Central memory CD8-positive, alpha-beta T cell (primary cell): ENCODE results near the gene IFT172.
A peak's percentile ranks its signal among the peaks of the same experiment; 100 is the strongest.
"Not testable (repeated sequence)": the region's sequence is repeated elsewhere in the genome, so short reads cannot be mapped to it uniquely, and the experiment has no call there.

Experiments used
- ATAC-seq: fragments of 150-1000 bp; cut with Tn5 transposase; replicated peaks from 2 replicates; pipeline ENCODE4 v1.10.0; 2022; ENCODE audit warnings: mild to moderate bottlenecking, moderate FRiP score, moderate number of reproducible peaks; ENCODE audit not compliant: poor library complexity, severe bottlenecking; ENCODE audit errors: extremely low read depth
- DNase-seq, 2 donors: peaks; one replicate each; pipeline ENCODE4 v3.0.0; 2021; ENCODE audit warnings: low spot score in 2 of 2
- H3K27ac Mint-ChIP-seq: one replicate; pipeline ENCODE4 v1.8.0; 2022; ENCODE audit warnings: low read depth, mild to moderate bottlenecking, moderate library complexity, mixed read lengths
- H3K27me3 Mint-ChIP-seq: one replicate; pipeline ENCODE4 v1.8.0; 2022; ENCODE audit warnings: mixed read lengths
- H3K36me3 Mint-ChIP-seq: one replicate; pipeline ENCODE4 v1.8.0; 2022; ENCODE audit warnings: mild to moderate bottlenecking, moderate library complexity, mixed read lengths; ENCODE audit not compliant: insufficient read depth
- H3K4me1 Mint-ChIP-seq: one replicate; pipeline ENCODE4 v1.8.0; 2022; ENCODE audit warnings: mixed read lengths
- H3K4me3 Mint-ChIP-seq: one replicate; pipeline ENCODE4 v1.8.0; 2022; ENCODE audit warnings: mild to moderate bottlenecking, moderate library complexity, mixed read lengths
- H3K9me3 Mint-ChIP-seq: one replicate; pipeline ENCODE4 v1.8.0; 2022; ENCODE audit warnings: mixed read lengths

IFT172 gene

DNA sequence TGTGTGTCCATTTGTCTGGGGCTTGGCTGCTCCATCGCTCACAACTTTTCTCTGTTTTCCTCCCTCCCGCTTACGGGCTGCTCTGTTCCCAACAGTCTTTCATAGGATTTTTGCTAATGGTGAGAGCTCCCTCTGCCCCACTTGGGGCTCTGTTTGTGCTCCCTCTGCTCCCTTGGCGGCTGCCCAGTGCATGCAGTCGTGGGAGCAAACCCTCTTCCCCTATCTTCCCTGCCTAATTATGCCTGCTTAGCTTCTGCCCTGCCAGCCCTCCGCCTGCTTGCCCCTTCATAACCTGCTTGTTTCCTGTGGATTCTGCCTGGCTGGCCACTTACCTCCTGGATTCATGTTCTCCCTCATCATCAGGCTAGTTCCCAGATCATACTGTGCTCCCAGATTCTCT, 53.9 kb downstream of the IFT172 start:
- Mint-ChIP-seq H3K27ac (peak overlapping the region; percentile 54), H3K27me3 (no peaks in the 10 kb centered on the region), H3K36me3 (peaks cover 77% of the 10 kb centered on the region), H3K4me1 (peaks cover 21% of the 10 kb centered on the region), H3K9me3 (no peaks in the 10 kb centered on the region), H3K4me3 (no peak overlapping the region)
- ATAC-seq (no peak), DNase-seq (no peak)

GRCh38 chr2:27431395-27431794, 58.1 kb downstream of the IFT172 start:
- DNase-seq, result no peak
- no peaks in the 10 kb centered on the region for H3K27me3 Mint-ChIP-seq

GRCh38 chr2:27428978-27429541, 60.5 kb downstream of the IFT172 start:
- H3K27ac Mint-ChIP-seq, result peak overlapping the region; percentile 96
- peak in 1 of 2 donors; percentile 31 for DNase-seq
- ATAC-seq, result peak; percentile 64
- no peaks in the 10 kb centered on the region for H3K27me3 Mint-ChIP-seq
- no peaks in the 10 kb centered on the region for H3K9me3 Mint-ChIP-seq
- peaks cover 42% of the 10 kb centered on the region for H3K4me1 Mint-ChIP-seq
- H3K4me3 Mint-ChIP-seq, result peak overlapping the region; percentile 95
- peaks cover 22% of the 10 kb centered on the region for H3K36me3 Mint-ChIP-seq

More at GRCh38 chr2:27431395-27431794, 58.1 kb downstream of the IFT172 start:
- Mint-ChIP-seq H3K4me3 (peak overlapping the region; percentile 59), H3K36me3 (peaks cover 44% of the 10 kb centered on the region), H3K9me3 (no peaks in the 10 kb centered on the region), H3K27ac (peak overlapping the region; percentile 96), H3K4me1 (peaks cover 47% of the 10 kb centered on the region)
- no peak for ATAC-seq

- Mint-ChIP-seq H3K4me3 (peak within 1 kb of the TSS; percentile 95), H3K27ac (peak within 1 kb of the TSS; percentile 96), H3K36me3 (peaks cover 15% of the 10 kb centered on the region), H3K27me3 (no peaks in the 10 kb centered on the region), H3K9me3 (no peaks in the 10 kb centered on the region), H3K4me1 (peaks cover 38% of the 10 kb centered on the region)
- DNase-seq, result peak; percentile 78 to 79
- ATAC-seq, result peak; percentile 93
Observed at GRCh38 chr2:27428213-27428977, 61.1 kb downstream of the IFT172 start, which contains the start of gene NRBP1. NRBP1 (plus strand) TSS chr2:27428631; CDS start chr2:27433274, 4,643 bp downstream.

DNA sequence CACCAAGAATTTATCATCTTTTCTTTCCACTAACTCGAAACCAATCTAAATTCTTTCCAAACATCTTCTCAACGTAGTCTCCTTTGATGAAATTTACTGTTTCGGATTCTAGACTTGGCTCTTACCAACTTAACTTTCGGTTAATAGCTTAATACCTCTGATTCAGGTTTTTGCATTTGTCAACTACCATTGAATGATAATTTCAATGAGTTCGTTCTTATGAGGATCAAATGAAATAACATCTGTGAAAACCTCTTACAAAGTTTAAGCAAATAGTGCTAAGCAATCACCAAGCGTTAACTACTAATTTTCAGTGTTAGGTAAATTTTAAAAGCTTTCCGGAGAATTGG, 61.7 kb downstream of the IFT172 start:
- no peaks in the 10 kb centered on the region for H3K27me3 Mint-ChIP-seq
- H3K4me1 Mint-ChIP-seq, result peaks cover 34% of the 10 kb centered on the region
- peak overlapping the region; percentile 96 for H3K27ac Mint-ChIP-seq
- peak overlapping the region; percentile 95 for H3K4me3 Mint-ChIP-seq
- ATAC-seq (no peak), DNase-seq (no peak)
- peaks cover 12% of the 10 kb centered on the region for H3K36me3 Mint-ChIP-seq
- no peaks in the 10 kb centered on the region for H3K9me3 Mint-ChIP-seq

DNA sequence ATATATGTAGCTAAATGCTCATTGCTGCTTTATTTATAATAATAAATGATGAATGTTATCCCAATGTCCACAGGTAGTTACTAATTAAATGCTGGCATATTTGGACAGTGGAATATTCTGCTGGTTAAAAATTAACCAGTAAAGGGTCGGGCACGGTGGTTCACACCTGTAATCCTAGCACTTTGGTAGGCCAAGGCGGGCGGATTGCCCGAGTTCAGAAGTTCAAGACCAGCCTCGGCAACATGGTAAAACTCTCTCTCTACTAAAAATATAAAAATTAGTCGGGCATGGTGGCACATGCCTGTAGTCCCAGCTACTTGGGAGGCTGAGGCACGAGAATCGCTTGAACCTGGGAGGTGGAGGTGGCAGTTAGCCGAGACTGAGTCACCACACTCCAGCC, 64.5 kb downstream of the IFT172 start:
- not testable (repeated sequence) for ATAC-seq, DNase-seq, H3K9me3 Mint-ChIP-seq, H3K4me3 Mint-ChIP-seq, H3K27me3 Mint-ChIP-seq, H3K27ac Mint-ChIP-seq
- Mint-ChIP-seq H3K36me3 (peaks cover 10% of the 10 kb centered on the region), H3K4me1 (peaks cover 22% of the 10 kb centered on the region)

- Mint-ChIP-seq H3K4me3 (no peak overlapping the region), H3K36me3 (peaks cover 2% of the 10 kb centered on the region), H3K27ac (no peak overlapping the region), H3K9me3 (no peaks in the 10 kb centered on the region), H3K27me3 (no peaks in the 10 kb centered on the region), H3K4me1 (peaks cover 5% of the 10 kb centered on the region)
- DNase-seq, result no peak
- ATAC-seq, result no peak
Observed at GRCh38 chr2:27422958-27423357, 66.6 kb downstream of the IFT172 start.

GRCh38 chr2:27421660-27422250, 67.8 kb downstream of the IFT172 start:
- Mint-ChIP-seq H3K4me3 (no peak overlapping the region), H3K27me3 (no peaks in the 10 kb centered on the region), H3K27ac (no peak overlapping the region), H3K9me3 (no peaks in the 10 kb centered on the region), H3K4me1 (no peaks in the 10 kb centered on the region), H3K36me3 (no peaks in the 10 kb centered on the region)
- DNase-seq (no peak), ATAC-seq (no peak)

- H3K27ac Mint-ChIP-seq, result no peak overlapping the region
- H3K27me3 Mint-ChIP-seq, result no peaks in the 10 kb centered on the region
- DNase-seq (no peak), ATAC-seq (no peak)
- no peaks in the 10 kb centered on the region for H3K9me3 Mint-ChIP-seq
- no peaks in the 10 kb centered on the region for H3K36me3 Mint-ChIP-seq
- no peaks in the 10 kb centered on the region for H3K4me1 Mint-ChIP-seq
- H3K4me3 Mint-ChIP-seq, result no peak overlapping the region
Observed at GRCh38 chr2:27420996-27421395, 68.5 kb downstream of the IFT172 start.

DNA sequence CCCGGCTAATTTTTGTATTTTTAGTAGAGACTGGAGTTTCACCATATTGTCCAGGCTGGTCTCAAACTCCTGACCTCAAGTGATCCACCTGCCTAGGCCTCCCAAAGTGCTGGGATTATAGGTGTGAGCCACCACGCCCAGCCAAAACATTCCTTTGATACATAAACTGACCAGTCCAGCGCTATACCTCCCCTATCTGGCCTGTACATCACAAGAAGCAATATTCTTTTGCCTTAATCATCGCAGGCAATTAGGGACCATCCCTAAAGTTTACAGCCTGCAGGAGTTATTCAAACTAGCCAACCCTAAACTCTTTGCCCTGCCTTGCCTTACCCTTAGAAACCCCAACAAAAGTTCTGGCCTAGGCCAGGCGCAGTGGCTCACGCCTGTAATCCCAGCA, 73.4 kb downstream of the IFT172 start:
- no peak for DNase-seq
- Mint-ChIP-seq H3K4me3 (no peak overlapping the region), H3K36me3 (no peaks in the 10 kb centered on the region), H3K9me3 (no peaks in the 10 kb centered on the region), H3K4me1 (no peaks in the 10 kb centered on the region), H3K27ac (no peak overlapping the region), H3K27me3 (peaks cover 16% of the 10 kb centered on the region)
- no peak for ATAC-seq

DNA sequence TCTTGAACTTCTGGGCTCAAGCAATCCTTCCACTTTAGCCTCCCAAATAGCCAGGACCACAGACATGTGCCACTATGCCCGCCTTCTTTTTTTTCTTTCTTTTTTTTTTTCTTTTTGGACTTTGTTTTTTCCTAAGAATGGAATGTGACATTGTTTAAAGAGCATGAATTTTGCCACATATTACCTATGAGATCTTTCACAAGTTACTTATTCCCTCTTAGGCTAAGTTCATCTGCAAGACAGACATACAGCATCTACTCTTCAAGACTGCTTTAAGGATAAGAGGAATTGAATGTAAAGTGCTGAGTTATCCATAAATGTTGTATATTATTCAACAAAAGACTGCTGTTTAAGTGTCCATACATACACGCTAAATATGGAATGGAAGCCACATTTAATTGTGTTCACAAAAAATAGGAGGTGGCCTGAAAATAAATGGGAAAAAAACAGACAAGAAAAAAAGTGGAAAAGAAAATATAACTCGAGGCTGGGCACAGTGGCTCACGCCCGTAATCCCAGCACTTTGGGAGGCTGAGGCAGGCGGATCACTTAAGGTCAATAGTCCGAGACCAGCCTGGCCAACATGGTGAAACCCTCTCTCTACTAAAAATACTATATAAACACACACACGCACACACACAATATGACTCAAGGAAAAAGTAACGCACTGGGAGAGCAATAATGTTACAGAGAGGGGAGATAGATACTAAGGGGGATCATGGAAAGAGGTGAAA, 77.0 kb downstream of the IFT172 start:
- H3K27me3 Mint-ChIP-seq, result peaks cover 16% of the 10 kb centered on the region
- H3K9me3 Mint-ChIP-seq, result no peaks in the 10 kb centered on the region
- no peak overlapping the region for H3K27ac Mint-ChIP-seq
- DNase-seq, result no peak
- H3K4me3 Mint-ChIP-seq, result no peak overlapping the region
- peaks cover 6% of the 10 kb centered on the region for H3K36me3 Mint-ChIP-seq
- peaks cover 19% of the 10 kb centered on the region for H3K4me1 Mint-ChIP-seq
- ATAC-seq, result no peak

- DNase-seq (peak; percentile 94 to 95), ATAC-seq (peak; percentile 96)
- Mint-ChIP-seq H3K4me3 (peak within 1 kb of the TSS; percentile 86), H3K27me3 (peaks cover 16% of the 10 kb centered on the region), H3K4me1 (peaks cover 35% of the 10 kb centered on the region), H3K9me3 (no peaks in the 10 kb centered on the region), H3K36me3 (peaks cover 14% of the 10 kb centered on the region), H3K27ac (peak within 1 kb of the TSS; percentile 75)
Observed at GRCh38 chr2:27409321-27410073, 80.0 kb downstream of the IFT172 start, which contains the start of gene PPM1G. PPM1G (minus strand) TSS chr2:27409591; CDS start chr2:27409422, 169 bp downstream.
